ENCODE measurements around the gene CECR2.

CECR2 gene

GRCh38 chr22:17508110-17508509 is 138.8 kb downstream of the CECR2 start:
- H2AFZ ChIP-seq (ENCODE audit: low read length), result no peak overlapping the region
- H3K9me3 ChIP-seq (replicated peaks; ENCODE audit: insufficient read depth, low read length), result no peaks in the 10 kb centered on the region
- H3K9me2 ChIP-seq (replicated peaks; ENCODE audit: insufficient read depth, low read length), result no peaks in the 10 kb centered on the region
- H3K4me2 ChIP-seq (ENCODE audit: low read depth, low read length), result no peak overlapping the region
- no peak overlapping the region for H3K9ac ChIP-seq (ENCODE audit: low read length)
- H3K27me3 ChIP-seq (replicated peaks; ENCODE audit: insufficient read depth, low read length), result no peaks in the 10 kb centered on the region
- TF ChIP-seq EZH2 (optimal IDR thresholded peaks at IDR 0.05; ENCODE audit: low read depth, low read length) (no peak), CTCF (IDR thresholded peaks at IDR 0.05; ENCODE audit: low read length) (no peak), EZH2phosphoT487 (IDR thresholded peaks at IDR 0.05; ENCODE audit: low read length) (no peak)
- no peaks in the 10 kb centered on the region for H3K36me3 ChIP-seq (replicated peaks; ENCODE audit: insufficient read depth, low read length)
- H3F3A ChIP-seq (ENCODE audit: insufficient read depth, low read length), result no peaks in the 10 kb centered on the region
- H3K79me2 ChIP-seq (ENCODE audit: low read length), result no peaks in the 10 kb centered on the region
- no peaks in the 10 kb centered on the region for H4K20me1 ChIP-seq (ENCODE audit: insufficient read depth, low read length)
- H3K4me3 ChIP-seq (ENCODE audit: low read length), result no peak overlapping the region
- H3K27ac ChIP-seq (ENCODE audit: low read length), result no peak overlapping the region
- no peak for DNase-seq
- H3K4me1 ChIP-seq (ENCODE audit: low read length), result no peaks in the 10 kb centered on the region

GRCh38 chr22:17512960-17513359 is 143.7 kb downstream of the CECR2 start:
- Histone ChIP-seq H3F3A (ENCODE audit: insufficient read depth, low read length) (no peaks in the 10 kb centered on the region), H3K9me3 (replicated peaks; ENCODE audit: insufficient read depth, low read length) (no peaks in the 10 kb centered on the region), H4K20me1 (ENCODE audit: insufficient read depth, low read length) (no peaks in the 10 kb centered on the region), H3K79me2 (ENCODE audit: low read length) (no peaks in the 10 kb centered on the region), H3K27ac (ENCODE audit: low read length) (no peak overlapping the region), H3K4me3 (ENCODE audit: low read length) (no peak overlapping the region), H3K4me1 (ENCODE audit: low read length) (no peaks in the 10 kb centered on the region), H3K4me2 (ENCODE audit: low read depth, low read length) (no peak overlapping the region), H3K9ac (ENCODE audit: low read length) (no peak overlapping the region), H2AFZ (ENCODE audit: low read length) (no peak overlapping the region), H3K9me2 (replicated peaks; ENCODE audit: insufficient read depth, low read length) (no peaks in the 10 kb centered on the region), H3K27me3 (replicated peaks; ENCODE audit: insufficient read depth, low read length) (no peaks in the 10 kb centered on the region), H3K36me3 (replicated peaks; ENCODE audit: insufficient read depth, low read length) (no peaks in the 10 kb centered on the region)
- TF ChIP-seq EZH2phosphoT487 (IDR thresholded peaks at IDR 0.05; ENCODE audit: low read length) (no peak), EZH2 (optimal IDR thresholded peaks at IDR 0.05; ENCODE audit: low read depth, low read length) (no peak), CTCF (IDR thresholded peaks at IDR 0.05; ENCODE audit: low read length) (no peak)
- no peak for DNase-seq

GRCh38 chr22:17513612-17514011 is 144.4 kb downstream of the CECR2 start:
- H4K20me1 ChIP-seq (ENCODE audit: insufficient read depth, low read length), result no peaks in the 10 kb centered on the region
- H3K27ac ChIP-seq (ENCODE audit: low read length), result no peak overlapping the region
- TF ChIP-seq EZH2phosphoT487 (IDR thresholded peaks at IDR 0.05; ENCODE audit: low read length) (no peak), CTCF (IDR thresholded peaks at IDR 0.05; ENCODE audit: low read length) (no peak), EZH2 (optimal IDR thresholded peaks at IDR 0.05; ENCODE audit: low read depth, low read length) (no peak)
- no peak overlapping the region for H3K9ac ChIP-seq (ENCODE audit: low read length)
- no peaks in the 10 kb centered on the region for H3F3A ChIP-seq (ENCODE audit: insufficient read depth, low read length)
- H3K79me2 ChIP-seq (ENCODE audit: low read length), result no peaks in the 10 kb centered on the region
- H3K9me2 ChIP-seq (replicated peaks; ENCODE audit: insufficient read depth, low read length), result no peaks in the 10 kb centered on the region
- no peaks in the 10 kb centered on the region for H3K27me3 ChIP-seq (replicated peaks; ENCODE audit: insufficient read depth, low read length)
- no peak overlapping the region for H3K4me2 ChIP-seq (ENCODE audit: low read depth, low read length)
- no peak overlapping the region for H3K4me3 ChIP-seq (ENCODE audit: low read length)
- no peaks in the 10 kb centered on the region for H3K36me3 ChIP-seq (replicated peaks; ENCODE audit: insufficient read depth, low read length)
- no peaks in the 10 kb centered on the region for H3K4me1 ChIP-seq (ENCODE audit: low read length)
- no peak for DNase-seq
- H3K9me3 ChIP-seq (replicated peaks; ENCODE audit: insufficient read depth, low read length), result no peaks in the 10 kb centered on the region
- no peak overlapping the region for H2AFZ ChIP-seq (ENCODE audit: low read length)
